ENCODE data around the gene CYP2D6.
A peak's percentile ranks its signal among the peaks of the same experiment; 100 is the strongest.

CYP2D6 gene

GRCh38 chr22:42086051-42086450 is 44.6 kb downstream of the CYP2D6 start:
- Histone ChIP-seq H2BK120ac (ENCODE audit: insufficient read depth, low read length, poor library complexity) (no peak overlapping the region), H3K79me1 (ENCODE audit: low read length) (no peaks in the 10 kb centered on the region)
- WGBS (ENCODE audit: extremely low coverage, insufficient coverage, insufficient read length): no CpG with 5 or more reads among the region's 6 CpGs

GRCh38 chr22:42084874-42085273 is 45.7 kb downstream of the CYP2D6 start:
- Histone ChIP-seq H4K91ac (ENCODE audit: low read depth, low read length) (no peak overlapping the region), H2BK120ac (ENCODE audit: insufficient read depth, low read length, poor library complexity) (no peak overlapping the region), H2AK5ac (ENCODE audit: low read length) (no peak overlapping the region), H3K79me1 (ENCODE audit: low read length) (no peaks in the 10 kb centered on the region), H3K4me1 (ENCODE audit: control insufficient read depth in 1 of 2, insufficient read depth in 2 of 2, low read length in 2 of 2) (peaks cover 2 to 4% of the 10 kb centered on the region in 2 experiments), H3K4ac (ENCODE audit: low read depth, low read length) (no peak overlapping the region), H2BK12ac (ENCODE audit: low read length) (no peak overlapping the region), H3K4me2 (ENCODE audit: low read length) (no peak overlapping the region), H4K12ac (ENCODE audit: low read depth, low read length) (no peak overlapping the region), H3K27me3 (ENCODE audit: insufficient read depth, low read length) (no peaks in the 10 kb centered on the region), H4K8ac (ENCODE audit: low read depth, low read length) (no peak overlapping the region), H3K27ac (ENCODE audit: low read depth, low read length) (no peak overlapping the region), H2AFZ (ENCODE audit: insufficient read depth, low read length, poor library complexity) (no peak overlapping the region), H3K18ac (ENCODE audit: low read length) (no peak overlapping the region), H3K36me3 (ENCODE audit: control insufficient read depth in 1 of 2, insufficient read depth in 2 of 2, low read length in 2 of 2) (peaks cover 10 to 29% of the 10 kb centered on the region in 2 experiments), H3K23ac (ENCODE audit: low read length) (no peak overlapping the region), H3K4me3 (ENCODE audit: low read depth, low read length) (no peak overlapping the region), H3K9ac (ENCODE audit: low read length) (no peak overlapping the region), H3K14ac (ENCODE audit: low read length) (no peak overlapping the region), H2BK5ac (ENCODE audit: low read depth, low read length, poor library complexity) (no peak overlapping the region), H3K79me2 (ENCODE audit: control insufficient read depth, insufficient read depth, low read length, poor library complexity) (peaks cover 2% of the 10 kb centered on the region), H3K9me3 (ENCODE audit: insufficient read depth, low read depth, low read length) (no peaks in the 10 kb centered on the region)
- no peak for DNase-seq
- WGBS (ENCODE audit: extremely low coverage, insufficient coverage, insufficient read length): no CpG with 5 or more reads among the region's 8 CpGs

More at GRCh38 chr22:42086051-42086450, 44.6 kb downstream of the CYP2D6 start:
- no peak overlapping the region for H2AK5ac ChIP-seq (ENCODE audit: low read length)
- no peak overlapping the region for H2BK5ac ChIP-seq (ENCODE audit: low read depth, low read length, poor library complexity)
- no peak overlapping the region for H3K4me3 ChIP-seq (ENCODE audit: low read depth, low read length)
- H2AFZ ChIP-seq (ENCODE audit: insufficient read depth, low read length, poor library complexity): no peak overlapping the region
- no peaks in the 10 kb centered on the region for H3K27me3 ChIP-seq (ENCODE audit: insufficient read depth, low read length)
- H3K27ac ChIP-seq (ENCODE audit: low read depth, low read length): no peak overlapping the region
- peaks cover 6% of the 10 kb centered on the region for H3K79me2 ChIP-seq (ENCODE audit: control insufficient read depth, insufficient read depth, low read length, poor library complexity)
- H3K18ac ChIP-seq (ENCODE audit: low read length): no peak overlapping the region
- H3K36me3 ChIP-seq (ENCODE audit: control insufficient read depth in 1 of 2, insufficient read depth in 2 of 2, low read length in 2 of 2): peaks cover 10 to 29% of the 10 kb centered on the region in 2 experiments
- H3K23ac ChIP-seq (ENCODE audit: low read length): no peak overlapping the region
- H3K9ac ChIP-seq (ENCODE audit: low read length): no peak overlapping the region
- H3K4me1 ChIP-seq (ENCODE audit: control insufficient read depth in 1 of 2, insufficient read depth in 2 of 2, low read length in 2 of 2): peaks cover under 1 to 2% of the 10 kb centered on the region in 2 experiments
- H4K91ac ChIP-seq (ENCODE audit: low read depth, low read length): no peak overlapping the region
- H4K8ac ChIP-seq (ENCODE audit: low read depth, low read length): no peak overlapping the region
- no peak overlapping the region for H2BK12ac ChIP-seq (ENCODE audit: low read length)
- DNase-seq: no peak
- H3K4ac ChIP-seq (ENCODE audit: low read depth, low read length): no peak overlapping the region
- no peak overlapping the region for H4K12ac ChIP-seq (ENCODE audit: low read depth, low read length)
- peaks cover 2% of the 10 kb centered on the region for H3K9me3 ChIP-seq (ENCODE audit: insufficient read depth, low read depth, low read length)
- H3K14ac ChIP-seq (ENCODE audit: low read length): no peak overlapping the region
- H3K4me2 ChIP-seq (ENCODE audit: low read length): no peak overlapping the region

- Histone ChIP-seq H3K27me3 (ENCODE audit: insufficient read depth, low read length) (no peaks in the 10 kb centered on the region), H2AFZ (ENCODE audit: insufficient read depth, low read length, poor library complexity) (no peak overlapping the region), H2AK5ac (ENCODE audit: low read length) (no peak overlapping the region), H2BK5ac (ENCODE audit: low read depth, low read length, poor library complexity) (no peak overlapping the region), H3K4me1 (ENCODE audit: control insufficient read depth in 1 of 2, insufficient read depth in 2 of 2, low read length in 2 of 2) (peaks cover 8 to 10% of the 10 kb centered on the region in 2 experiments), H3K4me2 (ENCODE audit: low read length) (no peak overlapping the region), H4K8ac (ENCODE audit: low read depth, low read length) (no peak overlapping the region), H3K27ac (ENCODE audit: low read depth, low read length) (no peak overlapping the region), H3K79me2 (ENCODE audit: control insufficient read depth, insufficient read depth, low read length, poor library complexity) (peaks cover 4% of the 10 kb centered on the region), H3K23ac (ENCODE audit: low read length) (no peak overlapping the region), H4K12ac (ENCODE audit: low read depth, low read length) (no peak overlapping the region), H3K36me3 (ENCODE audit: control insufficient read depth in 1 of 2, insufficient read depth in 2 of 2, low read length in 2 of 2) (peaks cover 9 to 29% of the 10 kb centered on the region in 2 experiments), H2BK120ac (ENCODE audit: insufficient read depth, low read length, poor library complexity) (no peak overlapping the region), H4K91ac (ENCODE audit: low read depth, low read length) (no peak overlapping the region), H3K18ac (ENCODE audit: low read length) (no peak overlapping the region), H2BK12ac (ENCODE audit: low read length) (no peak overlapping the region), H3K9ac (ENCODE audit: low read length) (no peak overlapping the region), H3K4ac (ENCODE audit: low read depth, low read length) (no peak overlapping the region), H3K9me3 (ENCODE audit: insufficient read depth, low read depth, low read length) (no peaks in the 10 kb centered on the region), H3K4me3 (ENCODE audit: low read depth, low read length) (no peak overlapping the region), H3K79me1 (ENCODE audit: low read length) (peaks cover 8% of the 10 kb centered on the region), H3K14ac (ENCODE audit: low read length) (no peak overlapping the region)
- WGBS (ENCODE audit: extremely low coverage, insufficient coverage, insufficient read length): no CpG with 5 or more reads among the region's 4 CpGs
- DNase-seq: no peak
Observed at GRCh38 chr22:42083119-42083518, 47.5 kb downstream of the CYP2D6 start.

DNA sequence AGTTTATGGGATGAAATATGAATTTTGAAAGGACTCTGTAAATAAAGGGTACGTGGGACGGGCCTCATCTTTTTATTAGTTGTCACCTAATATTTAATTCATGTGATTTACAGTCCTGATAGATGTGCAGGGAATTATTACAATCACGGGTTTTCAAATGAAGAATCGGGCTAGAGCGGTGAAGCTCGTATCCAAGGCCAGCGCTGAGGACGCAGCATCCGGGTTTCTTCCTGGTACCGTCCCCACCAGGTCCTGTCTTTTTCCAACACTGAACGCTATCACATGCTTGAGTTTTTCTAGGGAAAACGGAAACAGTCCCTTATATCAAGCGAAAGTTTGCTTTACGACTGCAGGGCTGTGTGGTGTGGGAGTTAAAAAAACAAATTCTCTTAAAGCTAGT is 50.3 kb downstream of the CYP2D6 start:
- no peak overlapping the region for H3K9ac ChIP-seq (ENCODE audit: low read length)
- no peak overlapping the region for H4K12ac ChIP-seq (ENCODE audit: low read depth, low read length)
- peak overlapping the region; percentile 94 for H3K4me3 ChIP-seq (ENCODE audit: low read depth, low read length)
- H3K9me3 ChIP-seq (ENCODE audit: insufficient read depth, low read depth, low read length): no peaks in the 10 kb centered on the region
- H2BK120ac ChIP-seq (ENCODE audit: insufficient read depth, low read length, poor library complexity): no peak overlapping the region
- H3K23ac ChIP-seq (ENCODE audit: low read length): no peak overlapping the region
- peaks cover 9 to 14% of the 10 kb centered on the region in 2 experiments for H3K36me3 ChIP-seq (ENCODE audit: control insufficient read depth in 1 of 2, insufficient read depth in 2 of 2, low read length in 2 of 2)
- peaks cover 4% of the 10 kb centered on the region for H3K79me2 ChIP-seq (ENCODE audit: control insufficient read depth, insufficient read depth, low read length, poor library complexity)
- H2BK5ac ChIP-seq (ENCODE audit: low read depth, low read length, poor library complexity): no peak overlapping the region
- H3K4me1 ChIP-seq (ENCODE audit: control insufficient read depth in 1 of 2, insufficient read depth in 2 of 2, low read length in 2 of 2): peaks cover 8 to 10% of the 10 kb centered on the region in 2 experiments
- DNase-seq: peak; percentile 20 to 60
- H3K79me1 ChIP-seq (ENCODE audit: low read length): peaks cover 8% of the 10 kb centered on the region
- no peak overlapping the region for H3K18ac ChIP-seq (ENCODE audit: low read length)
- no peak overlapping the region for H2AFZ ChIP-seq (ENCODE audit: insufficient read depth, low read length, poor library complexity)
- no peak overlapping the region for H4K91ac ChIP-seq (ENCODE audit: low read depth, low read length)
- H3K14ac ChIP-seq (ENCODE audit: low read length): no peak overlapping the region
- no peak overlapping the region for H2AK5ac ChIP-seq (ENCODE audit: low read length)
- peak overlapping the region; percentile 77 for H3K4me2 ChIP-seq (ENCODE audit: low read length)
- no peak overlapping the region for H4K8ac ChIP-seq (ENCODE audit: low read depth, low read length)
- H3K4ac ChIP-seq (ENCODE audit: low read depth, low read length): no peak overlapping the region
- no peaks in the 10 kb centered on the region for H3K27me3 ChIP-seq (ENCODE audit: insufficient read depth, low read length)
- no peak overlapping the region for H3K27ac ChIP-seq (ENCODE audit: low read depth, low read length)
- no peak overlapping the region for H2BK12ac ChIP-seq (ENCODE audit: low read length)
- WGBS (ENCODE audit: extremely low coverage, insufficient coverage, insufficient read length): no CpG with 5 or more reads among the region's 14 CpGs

Data from trophoblast cell (in vitro differentiated cells and primary cell).